Stimulated activated CD4-positive, alpha-beta T cell treated with anti-CD3 and anti-CD28 coated beads, Interleukin-4, amount 100 ng/mL, for 1 hour (primary cell): ENCODE data around the gene SECTM1.
A peak's percentile ranks its signal among the peaks of the same experiment; 100 is the strongest.

Experiments used
- DNase-seq: peaks from one replicate; pipeline ENCODE4 v3.0.0-alpha.2; 2020

Gene SECTM1

DNA sequence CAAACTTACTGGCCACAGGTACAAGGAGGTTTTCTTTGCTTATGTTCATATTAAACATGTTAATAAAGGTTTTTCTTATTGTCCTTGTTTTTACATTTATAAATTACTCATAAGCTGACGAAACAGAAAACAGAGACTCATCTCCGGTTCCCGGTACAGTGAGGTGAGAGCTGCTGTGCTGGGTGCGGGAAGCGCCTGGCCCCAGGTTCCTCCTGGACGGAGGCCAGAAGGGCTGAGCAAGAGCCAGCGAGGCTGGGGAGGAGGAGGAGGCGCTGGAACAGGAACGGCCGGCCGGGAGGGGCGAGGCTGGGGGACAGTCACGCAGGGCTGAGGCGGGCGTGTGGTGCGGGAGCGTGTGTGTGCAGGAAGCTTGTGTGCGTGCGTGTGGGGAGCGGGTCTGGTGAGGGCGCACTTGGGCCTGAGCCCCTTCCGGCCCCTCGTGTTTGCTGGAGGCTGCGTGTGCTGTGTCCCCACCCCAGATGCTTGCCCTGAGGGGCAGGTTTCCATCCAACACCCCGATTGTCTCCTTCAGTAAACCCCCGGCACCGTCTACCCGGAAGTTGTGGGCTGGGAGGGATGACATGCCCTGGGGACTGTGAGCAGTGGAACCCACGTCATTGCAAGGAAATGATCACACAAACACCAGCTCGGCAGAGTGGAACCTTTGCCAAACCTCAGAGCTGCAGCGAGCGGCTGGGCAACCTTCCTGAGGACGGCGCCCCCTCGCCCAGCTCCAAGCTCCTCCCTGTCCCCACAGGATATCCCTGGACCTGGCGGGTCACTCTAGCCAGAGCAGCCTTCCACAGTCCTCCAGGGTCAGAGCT is 35.6 kb downstream of the SECTM1 start:
- DNase-seq = peak; percentile 86

DNA sequence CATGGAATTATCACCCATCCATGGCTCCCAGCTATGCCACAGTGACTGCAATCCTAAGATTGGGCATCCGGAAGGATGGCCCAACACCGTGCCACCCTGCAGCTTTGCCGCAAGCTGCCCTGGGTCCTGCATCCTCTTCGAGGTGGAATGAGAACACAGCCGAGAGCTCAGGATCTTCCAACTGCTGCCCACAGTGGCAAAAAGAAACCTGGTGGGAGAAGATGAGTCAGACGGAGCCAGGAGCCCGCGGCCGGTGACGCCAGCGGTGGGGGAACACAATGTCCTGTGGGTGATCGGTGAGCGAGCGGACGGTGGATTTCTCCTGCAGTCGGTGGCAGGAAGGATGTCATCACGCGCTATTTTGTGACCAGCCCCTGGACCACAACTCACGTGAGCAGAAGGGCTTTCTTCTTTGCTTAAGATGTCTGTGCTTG is 36.3 kb downstream of the SECTM1 start:
- DNase-seq = peak; percentile 74

DNA sequence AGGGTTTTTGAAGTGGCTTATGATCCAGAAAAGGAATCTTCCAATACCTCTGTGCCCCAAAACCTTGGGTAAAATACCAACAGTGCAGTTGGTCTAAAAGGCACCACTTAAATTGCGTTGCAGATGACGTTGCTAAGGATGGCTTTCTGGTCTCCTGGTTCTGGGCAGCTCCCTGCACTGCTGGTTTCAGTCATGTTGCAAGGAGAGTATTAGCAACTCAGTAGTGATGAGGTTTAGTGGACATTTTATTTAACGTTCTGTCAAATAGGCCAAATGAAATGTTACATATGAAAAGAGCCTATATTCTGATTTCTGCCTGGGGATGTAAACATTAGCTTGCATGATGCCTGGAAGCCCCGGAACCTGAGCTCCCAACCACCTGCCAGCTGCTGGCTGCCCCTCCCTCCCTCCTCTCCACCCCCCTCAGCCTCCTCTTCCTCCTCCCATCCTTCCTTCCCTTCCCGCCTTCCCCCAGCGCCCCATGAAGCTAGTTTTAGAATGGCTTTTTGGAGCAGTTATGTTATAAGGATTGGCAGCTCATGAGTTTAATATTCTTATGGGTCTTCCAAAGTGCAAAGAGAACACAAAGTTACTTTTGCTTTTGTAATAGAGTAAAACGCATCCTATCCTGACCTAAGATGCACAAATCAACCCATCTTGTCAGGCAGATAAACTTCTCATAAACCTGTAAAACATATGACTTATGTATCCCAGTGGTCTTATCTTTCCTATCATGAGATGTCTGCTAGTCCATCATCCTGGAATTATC is 36.9 kb downstream of the SECTM1 start:
- DNase-seq = no peak

DNA sequence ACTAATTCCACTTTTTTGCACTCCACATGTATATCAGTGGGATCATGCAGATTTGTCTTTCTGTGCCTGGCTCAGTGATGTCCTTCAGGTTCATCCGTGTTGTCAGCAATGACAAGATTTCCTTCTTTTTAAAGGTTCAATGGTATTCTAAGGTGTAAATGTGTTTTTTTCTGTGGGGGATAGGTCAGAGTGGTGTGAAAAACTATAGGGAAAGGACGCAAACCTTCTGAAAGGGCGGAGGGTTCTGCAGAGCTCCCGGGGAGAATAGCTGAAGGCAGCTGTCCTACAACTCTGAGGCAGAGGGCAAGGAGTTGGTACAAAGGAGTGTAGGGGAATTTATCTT is 38.1 kb downstream of the SECTM1 start:
- no peak for DNase-seq

DNA sequence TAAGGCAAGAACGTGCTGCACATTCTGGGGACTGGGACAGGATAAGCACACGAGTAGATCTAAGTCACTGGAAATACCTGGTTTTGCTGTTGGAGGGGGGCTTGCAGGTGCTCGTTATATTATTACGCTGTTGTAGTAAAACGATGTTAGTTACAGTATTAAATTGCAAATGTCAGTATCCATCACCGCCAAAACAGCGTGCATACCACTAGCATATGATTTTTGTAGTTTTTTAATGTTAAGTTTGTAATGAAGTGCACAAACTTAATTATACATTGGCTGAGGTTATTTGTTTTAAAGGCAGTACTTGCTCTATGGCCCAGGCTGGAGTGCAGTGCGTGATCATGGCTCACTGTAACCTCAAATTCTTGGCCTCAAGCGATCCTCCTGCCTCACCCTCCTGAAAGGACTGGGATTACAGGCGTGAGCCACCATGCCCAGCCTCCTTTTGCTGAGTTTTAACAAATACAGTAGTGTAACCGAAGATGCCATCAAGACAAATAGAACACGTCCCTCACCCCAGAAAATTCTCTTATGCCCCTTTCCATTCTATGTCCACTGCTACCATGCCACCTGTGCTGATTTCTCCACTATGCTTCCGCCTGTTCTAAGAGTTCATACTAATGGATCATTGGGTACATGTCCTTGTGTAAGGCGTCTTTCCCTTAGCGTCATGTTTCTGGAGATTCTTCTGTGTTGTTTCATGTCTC is 39.3 kb downstream of the SECTM1 start:
- DNase-seq = no peak

DNA sequence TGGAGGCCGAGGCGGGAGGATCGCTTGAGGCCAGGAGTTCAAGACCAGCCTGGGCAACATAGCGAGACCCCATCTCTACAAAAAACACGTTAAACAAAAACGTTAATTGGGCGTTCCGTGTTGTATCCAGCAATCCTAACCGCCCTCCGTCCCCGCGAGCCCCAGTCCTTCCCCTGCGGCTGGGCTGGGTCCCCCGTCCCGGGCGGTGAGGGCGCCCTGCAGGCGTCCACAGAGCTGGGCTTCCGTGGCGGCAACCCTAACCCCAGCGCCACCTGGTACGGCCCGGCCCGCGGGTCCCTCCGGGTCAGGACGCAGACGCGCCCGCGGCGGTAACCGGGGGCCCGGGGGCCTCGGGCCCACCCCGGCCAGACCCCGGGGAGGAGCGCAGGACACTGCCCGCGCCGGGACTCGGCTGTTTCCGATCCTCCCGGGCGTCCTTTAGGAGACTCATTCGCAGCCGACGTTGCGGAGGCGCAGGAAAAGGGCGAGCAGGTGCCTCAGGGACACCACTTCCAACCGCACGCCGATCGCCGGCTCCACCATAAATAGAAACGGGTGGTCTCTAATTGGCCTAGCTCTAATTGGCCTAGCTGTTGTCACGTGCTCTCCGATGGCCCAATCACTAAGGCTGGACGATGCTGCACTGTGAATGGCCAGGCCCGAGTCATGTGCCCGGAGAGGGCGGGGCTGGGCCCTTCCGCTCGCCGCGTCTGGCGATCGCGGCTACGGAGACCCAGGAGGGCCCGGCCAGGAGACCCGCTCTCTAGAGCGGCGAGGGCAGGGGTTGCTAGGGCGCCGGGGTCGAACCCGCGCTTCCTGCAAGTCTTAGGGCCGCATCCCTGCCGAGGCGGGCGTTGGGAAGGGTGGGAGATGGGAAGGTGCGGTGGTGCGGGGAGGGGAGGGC is 41.1 kb downstream of the SECTM1 start:
- DNase-seq = peak; percentile 90

DNA sequence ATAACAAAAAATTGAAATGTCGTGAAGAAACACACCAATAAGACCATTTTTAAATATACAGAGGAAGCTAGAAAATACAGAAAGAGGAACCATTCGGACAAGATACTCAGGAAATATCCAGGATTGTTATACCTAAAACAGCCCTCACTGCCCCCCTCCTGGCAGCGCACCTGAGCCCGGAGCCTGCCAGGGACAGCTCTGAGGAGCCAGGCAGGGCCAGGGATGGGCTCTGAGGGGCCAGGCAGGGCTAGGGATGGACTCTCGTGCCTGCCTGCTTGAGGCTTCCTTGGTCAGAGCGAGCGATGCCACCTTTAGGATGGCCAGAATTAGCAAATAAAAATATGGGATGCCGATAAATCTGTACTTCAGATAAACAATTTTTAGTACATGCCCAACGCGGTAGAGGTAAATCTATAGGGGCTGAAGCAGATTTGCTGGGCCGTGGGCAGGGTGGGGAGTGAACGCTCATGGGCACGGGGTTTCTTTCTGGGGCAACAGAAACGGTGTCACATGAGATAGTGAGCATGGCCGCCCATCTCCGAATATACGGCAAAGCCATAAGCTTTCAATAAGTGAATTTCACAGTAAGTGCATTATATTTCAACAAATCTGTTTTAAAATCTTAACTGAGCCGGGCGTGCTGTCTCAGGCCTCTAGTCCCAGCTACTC is 41.9 kb downstream of the SECTM1 start:
- DNase-seq = no peak

DNA sequence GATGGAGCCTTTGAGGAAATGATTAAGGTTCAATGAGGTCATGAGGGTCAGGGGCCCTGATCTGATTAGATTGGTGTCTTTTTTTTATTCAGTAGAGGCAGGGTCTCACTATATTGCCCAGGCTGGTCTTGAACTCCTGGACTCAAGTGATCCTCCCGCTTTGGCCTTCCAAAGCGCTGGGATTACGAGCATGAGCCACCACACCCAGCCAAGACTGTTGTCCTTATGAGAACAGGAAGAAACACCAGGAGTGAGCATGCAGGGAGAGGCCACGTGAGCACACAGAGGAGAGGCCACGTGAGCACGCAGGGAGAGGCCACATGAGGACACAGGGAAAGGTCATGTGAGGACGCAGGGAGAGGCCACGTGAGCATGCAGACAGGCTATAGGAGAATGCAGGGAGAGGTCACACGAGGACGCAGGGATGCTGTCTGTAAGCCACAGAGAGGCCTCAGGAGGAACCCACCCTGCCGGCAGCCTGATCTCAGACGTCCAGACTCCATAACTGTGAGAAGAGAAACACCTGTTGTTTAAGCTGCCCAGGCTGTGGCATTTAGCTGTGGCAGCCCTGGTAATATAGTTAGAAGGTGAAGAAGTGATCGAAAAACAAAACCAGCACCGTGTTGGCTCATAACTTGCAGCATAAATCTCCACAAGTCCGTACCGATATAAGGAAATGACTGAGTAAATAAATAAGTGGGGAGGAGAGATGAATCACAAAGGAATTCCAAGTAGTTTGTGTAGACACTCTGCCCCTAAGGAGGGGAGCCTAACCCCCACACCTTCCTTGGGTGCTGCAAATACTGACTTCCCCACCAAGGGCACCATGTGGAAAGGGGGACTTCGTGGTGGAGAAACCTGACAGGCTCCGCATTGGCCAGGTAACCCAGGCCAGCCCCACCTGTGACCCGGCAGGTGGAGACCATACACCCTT is 45.4 kb downstream of the SECTM1 start:
- DNase-seq = no peak

DNA sequence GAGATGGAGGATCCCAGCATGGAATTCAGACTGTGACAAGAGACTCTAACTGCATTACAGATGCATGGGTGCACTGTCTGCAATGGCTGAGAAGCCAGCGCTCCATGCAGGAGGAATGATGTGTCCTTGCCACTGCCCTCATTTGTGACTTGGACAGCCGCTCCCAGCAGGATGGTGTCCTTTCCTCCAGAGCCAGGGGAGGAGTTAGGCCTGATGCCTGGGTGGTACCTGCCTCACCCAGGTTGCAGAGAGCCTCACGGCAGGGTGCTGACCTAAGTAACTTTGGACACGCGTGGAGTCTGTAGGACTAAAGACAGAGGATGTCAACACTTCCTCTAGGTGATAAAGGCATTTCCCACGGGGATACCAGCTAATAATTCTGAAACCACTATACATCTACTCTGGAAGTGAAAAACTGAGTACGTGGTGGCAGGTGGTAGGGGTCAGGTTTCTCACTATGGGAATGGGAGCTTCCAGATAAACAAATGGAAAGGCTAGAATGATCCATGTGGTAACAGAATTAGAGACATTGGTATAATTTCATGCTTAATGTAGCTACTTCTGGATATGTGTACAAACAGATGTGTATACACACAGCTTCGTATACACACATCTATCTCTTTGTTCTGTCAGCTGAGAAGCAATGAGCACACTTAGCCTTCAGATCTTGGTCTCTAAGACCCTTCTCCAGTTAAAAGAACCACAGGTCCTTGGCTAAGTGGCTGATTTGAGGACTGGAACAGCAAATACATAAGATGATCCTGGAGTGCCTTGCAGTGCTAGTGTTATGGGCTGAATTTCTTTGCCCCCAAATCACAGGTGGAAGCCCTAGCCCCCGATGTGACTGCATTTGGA is 46.3 kb downstream of the SECTM1 start:
- no peak for DNase-seq

DNA sequence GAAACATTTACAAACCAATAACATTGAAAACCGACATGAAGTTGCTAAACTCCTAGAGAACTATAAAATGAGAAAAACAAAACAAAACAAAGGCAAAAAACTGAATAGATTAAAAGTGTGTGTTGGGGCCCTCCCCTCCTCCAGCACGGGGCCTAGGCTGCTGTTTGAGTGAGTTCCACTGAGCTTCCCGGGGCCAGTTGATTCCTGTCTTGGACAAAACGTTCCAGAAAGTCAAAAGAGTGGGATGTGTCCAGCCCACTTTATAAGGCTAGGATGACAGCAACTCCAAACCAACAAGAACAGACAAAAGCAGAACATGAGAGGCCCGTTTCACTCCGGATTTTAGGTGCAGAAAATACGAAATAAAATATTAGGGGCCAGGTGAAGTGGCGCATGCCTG is 48.4 kb downstream of the SECTM1 start:
- DNase-seq = no peak

DNA sequence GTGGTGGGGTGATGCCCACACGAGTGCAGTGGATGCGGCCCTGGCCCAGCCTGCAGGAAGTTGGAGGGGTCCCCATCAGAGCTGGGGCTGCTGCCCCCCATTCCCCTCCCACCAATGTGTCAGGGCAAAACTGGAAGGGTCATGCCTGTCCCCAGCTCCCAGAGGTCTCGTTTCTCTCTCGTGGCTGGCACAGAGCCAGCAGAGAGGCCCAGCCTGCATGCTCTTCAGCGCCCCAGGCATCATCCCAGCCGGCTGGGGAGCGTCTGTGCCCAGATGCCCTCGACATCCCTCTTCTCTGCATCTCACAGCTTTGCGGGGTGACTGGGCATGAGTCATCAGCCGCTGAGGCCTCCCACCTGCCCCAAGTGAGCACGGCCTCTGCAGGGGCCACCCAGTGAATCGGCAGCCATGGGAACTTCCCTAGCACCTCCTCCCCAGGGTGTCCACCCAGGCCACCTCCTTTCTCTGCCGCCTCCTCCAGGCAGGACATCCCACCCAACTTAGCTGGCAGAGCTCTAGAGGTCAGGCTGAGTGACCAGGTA is 50.3 kb downstream of the SECTM1 start:
- peak; percentile 53 for DNase-seq

DNA sequence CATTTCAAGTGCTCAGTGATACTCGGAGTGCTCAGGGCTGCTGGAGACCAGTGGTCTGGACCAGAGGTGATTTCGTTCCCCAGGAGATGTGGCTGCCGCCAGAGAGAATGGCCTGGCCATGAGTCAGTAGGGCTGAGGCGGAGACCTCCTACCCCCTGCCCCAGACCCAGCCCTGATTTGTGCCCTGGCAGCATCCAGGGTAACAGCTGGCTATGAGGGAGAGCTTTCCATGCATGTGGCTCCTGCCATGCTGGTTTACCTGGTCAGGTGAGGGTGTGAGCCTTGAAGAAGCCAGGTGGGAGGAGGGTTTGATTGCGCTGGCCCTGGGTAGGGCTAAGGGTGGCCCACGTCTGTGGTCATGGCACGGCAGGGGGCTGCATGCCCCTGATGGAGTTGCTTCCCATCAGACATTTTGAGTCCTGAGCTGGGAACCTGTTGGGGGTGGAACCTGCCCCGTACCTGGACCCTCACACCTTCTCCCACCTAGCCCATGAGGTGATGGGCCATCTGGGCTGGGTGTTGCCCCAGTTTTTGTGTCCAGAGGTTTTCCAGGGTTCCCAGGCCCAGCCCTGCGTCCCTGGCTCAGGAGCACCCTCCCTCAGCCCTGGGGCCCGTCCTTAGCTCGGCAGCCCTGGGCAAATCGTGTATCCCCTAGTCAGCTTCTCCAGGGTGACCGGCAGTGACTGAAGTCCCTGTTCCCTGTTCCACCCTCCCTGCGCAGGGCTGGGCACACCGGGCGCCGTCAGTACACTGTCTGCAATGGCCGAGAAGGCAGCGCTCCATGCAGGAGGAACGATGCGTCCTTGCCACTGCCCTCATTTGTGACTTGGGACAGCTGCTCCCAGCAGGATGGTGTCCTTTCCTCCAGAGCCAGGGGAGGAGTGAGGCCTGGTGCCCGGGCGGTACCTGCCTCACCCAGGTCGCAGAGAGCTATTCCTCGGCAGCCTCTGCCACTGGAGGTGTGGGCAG is 51.0 kb downstream of the SECTM1 start:
- DNase-seq = no peak

DNA sequence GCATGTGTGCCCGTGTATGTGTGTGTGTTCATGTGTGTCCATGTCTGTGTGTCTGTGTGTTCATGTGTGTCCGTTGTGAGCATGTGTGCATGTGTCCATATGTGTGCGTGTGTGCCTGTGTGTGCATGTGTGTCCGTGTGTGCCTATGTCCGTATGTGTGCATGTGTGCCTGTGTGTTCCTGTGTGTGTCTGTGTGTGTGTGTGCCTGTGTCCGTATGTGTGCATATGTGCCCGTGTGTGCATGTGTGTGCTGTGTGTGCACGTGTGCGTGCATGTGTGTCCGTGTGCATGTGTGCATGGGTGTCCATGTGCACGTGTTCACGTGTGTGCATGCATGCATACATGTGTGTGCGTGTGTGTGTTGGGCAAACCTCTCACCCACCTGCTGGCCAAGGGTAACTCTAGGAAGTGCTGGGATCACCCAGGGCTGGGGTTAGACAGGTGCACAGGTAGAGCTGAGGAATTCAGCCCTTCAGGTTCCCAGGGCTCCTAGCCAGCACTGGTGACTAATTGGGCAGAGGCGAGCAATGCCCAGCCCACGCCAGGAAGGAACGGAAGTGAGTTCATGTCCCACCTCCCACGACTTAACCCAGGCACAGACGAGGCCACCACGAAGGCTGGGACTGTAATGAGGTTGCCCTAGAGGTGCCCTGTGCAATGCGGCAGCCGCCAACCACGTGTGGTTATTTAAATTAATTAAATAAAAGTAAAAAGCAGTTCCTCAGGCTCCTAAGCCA is 51.9 kb downstream of the SECTM1 start:
- peak; percentile 60 for DNase-seq

DNA sequence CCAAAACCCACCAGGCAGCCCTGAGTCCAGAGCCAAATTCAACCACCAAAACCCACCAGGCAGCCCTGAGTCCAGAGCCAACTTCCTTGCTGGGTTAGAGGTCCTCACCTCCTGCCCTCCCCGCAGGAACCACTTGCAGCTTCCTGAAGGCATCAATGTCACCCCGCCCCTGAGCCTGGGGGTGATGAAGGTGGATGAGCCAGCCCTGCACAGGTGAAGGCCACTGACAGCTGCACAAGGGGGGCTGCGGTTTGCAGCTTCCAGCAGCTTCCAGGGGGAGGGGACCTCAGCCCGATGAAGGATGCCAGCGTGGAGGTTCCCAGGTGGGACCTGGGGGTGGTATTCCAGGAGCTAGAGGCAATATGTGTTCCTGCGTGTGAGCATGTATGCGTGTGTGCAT is 52.5 kb downstream of the SECTM1 start:
- DNase-seq = no peak

DNA sequence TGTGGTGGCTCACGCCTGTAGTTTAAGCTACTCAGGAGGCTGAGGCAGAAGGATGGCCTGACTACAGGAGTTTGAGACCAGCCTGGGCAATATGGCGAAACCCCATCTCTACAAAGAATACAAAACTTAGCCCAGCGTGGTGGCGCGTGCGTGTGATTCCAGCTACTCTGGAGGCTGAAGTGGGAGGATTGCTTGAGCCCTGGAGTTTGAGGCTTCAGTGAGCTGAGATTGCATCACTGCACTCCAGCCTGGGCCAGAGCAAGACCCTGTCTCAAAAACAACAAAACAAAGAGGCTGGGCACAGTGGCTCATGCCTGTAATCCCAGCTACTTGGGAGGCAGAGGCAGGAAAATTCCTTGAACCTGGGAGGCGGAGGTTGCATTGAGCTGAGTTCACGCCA is 53.0 kb downstream of the SECTM1 start:
- no peak for DNase-seq

DNA sequence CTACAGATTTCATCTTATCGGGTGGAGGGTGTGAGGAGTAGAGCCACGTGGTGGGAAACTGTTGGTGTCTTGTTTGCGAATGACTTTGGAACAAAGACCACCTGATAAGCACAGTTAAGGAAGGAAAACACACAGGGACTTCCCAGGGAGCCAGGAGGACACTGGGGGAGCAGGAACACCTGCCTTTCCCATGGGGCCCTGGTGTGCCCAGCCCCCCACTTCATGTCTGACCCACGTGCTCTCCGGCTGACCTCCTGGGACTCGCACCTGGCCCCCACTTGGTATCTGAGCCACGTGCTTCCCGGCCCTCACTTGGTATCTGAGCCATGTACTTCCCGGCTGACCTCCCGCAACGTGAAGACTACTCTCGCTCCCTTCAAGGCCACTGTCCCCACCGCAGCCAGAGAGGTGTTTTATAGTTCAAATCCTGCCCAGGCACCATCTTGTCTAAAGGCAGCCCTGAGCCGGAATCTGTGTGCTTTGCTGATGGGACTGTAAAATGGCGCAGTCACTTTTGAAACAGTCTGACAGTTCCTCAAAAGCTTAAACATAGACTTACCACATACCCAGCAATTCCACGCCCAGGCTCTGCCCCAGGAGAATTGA is 54.7 kb downstream of the SECTM1 start:
- no peak for DNase-seq

DNA sequence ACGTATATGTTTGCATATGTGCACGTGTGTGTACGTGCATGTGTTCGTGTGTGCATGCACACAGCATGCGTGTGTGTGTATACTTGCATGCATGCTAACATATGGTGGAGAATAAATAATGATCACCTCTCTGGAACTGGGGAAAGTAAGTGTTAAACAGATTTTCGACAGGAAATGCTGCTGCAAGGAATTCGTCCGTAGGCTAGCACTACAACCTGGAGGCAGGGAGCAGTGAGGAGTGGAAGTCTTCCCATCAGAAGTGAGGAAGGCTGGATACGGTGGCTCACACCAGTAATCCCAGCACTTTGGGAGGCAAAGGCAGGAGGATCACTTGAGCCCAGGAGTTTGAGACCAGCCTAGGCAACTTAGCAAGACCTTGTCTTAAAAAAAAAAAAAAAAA is 55.3 kb downstream of the SECTM1 start:
- no peak for DNase-seq
